ENCODE results near the gene CHMP1A.

- TF ChIP-seq CTCF (IDR thresholded peaks at IDR 0.05 in 4 of 5, conservative IDR thresholded peaks at IDR 0.05 in 1 of 5) (no peak), POLR2A (IDR thresholded peaks at IDR 0.05) (no peak)
Measured at GRCh38 chr16:89638455-89638854, 19.1 kb downstream of the CHMP1A start.

Data from gastrocnemius medialis (tissue), 4 donors.